Gastroesophageal sphincter (tissue), 4 donors: ENCODE results near the gene ACTN4. TPM values are rescaled to one million over a fixed set of nuclear protein-coding genes. Genes with fewer than 3 reads are reported as not detected.

Experiments used
- ATAC-seq: fragments of 150-250 bp; one replicate; pipeline ENCODE4 v1.9.1; 2016; ENCODE audit warnings: mild to moderate bottlenecking, moderate library complexity
- H3K27ac ChIP-seq, 4 donors: fragments of 200-600 bp; sonication (generic) in 3 of 4; 1 replicate in 3 of 4; 2 replicates in 1 of 4; pipeline ENCODE4 v1.5.1; 2016 to 2019
- H3K27me3 ChIP-seq: fragments of 200-600 bp; sonication (generic); one replicate; pipeline ENCODE4 v1.5.1; 2019
- H3K36me3 ChIP-seq, 2 donors: fragments of 200-600 bp; sonication (generic); one replicate each; pipeline ENCODE4 v1.5.1; 2019; ENCODE audit warnings: control low read depth in 1 of 2
- H3K4me1 ChIP-seq, 3 donors: fragments of 200-600 bp; sonication (generic); 1 replicate in 2 of 3; 2 replicates in 1 of 3; pipeline ENCODE4 v1.5.1; 2016 to 2019; ENCODE audit warnings: control low read depth in 2 of 3
- H3K4me3 ChIP-seq, 2 donors: fragments of 200-600 bp; sonication (generic); one replicate each; pipeline ENCODE4 v1.5.1; 2019; ENCODE audit warnings: mild to moderate bottlenecking in 1 of 2, moderate library complexity in 1 of 2
- H3K9me3 ChIP-seq, 3 donors: fragments of 200-600 bp; sonication (generic); one replicate each; pipeline ENCODE4 v1.5.1; 2017 to 2019; ENCODE audit warnings: control low read depth in 2 of 3
- EP300 ChIP-seq: sonication (generic); formaldehyde crosslinking; IDR thresholded peaks from one replicate; pipeline ENCODE4 v1.6.1; 2017; ENCODE audit warnings: antibody characterized with exemption, mild to moderate bottlenecking
- POLR2A ChIP-seq, 2 donors: fragments of 450-650 bp; IDR thresholded peaks; one replicate each; pipeline ENCODE4 v1.6.1; 2017; ENCODE audit warnings: antibody characterized with exemption in 2 of 2, mild to moderate bottlenecking in 2 of 2, moderate library complexity in 1 of 2
- POLR2AphosphoS5 ChIP-seq: sonication (generic); formaldehyde crosslinking; IDR thresholded peaks from one replicate; pipeline ENCODE4 v1.6.1; 2017; ENCODE audit warnings: antibody characterized with exemption
- WGBS, 2 donors: methylation state at CpG; one replicate each; pipeline ENCODE4 v1.1.5; 2018; ENCODE audit warnings: low coverage in 1 of 2; 5-methylcytosine and 5-hydroxymethylcytosine counted together
- total RNA-seq, 4 donors: library from RNA; depleted of rRNA; stranded (reverse); fragments of >200 nt; gene quantifications; one replicate each; pipeline ENCODE4 v1.1.0, GENCODE V29; 2016
- TF ChIP-seq, protein P1 (sequence below), 4 experiments: fragments of 200-600 bp in 2 of 4; fragments of 450-650 bp in 2 of 4; sonication (generic) in 1 of 4; IDR thresholded peaks; one replicate each; pipeline ENCODE4 v1.5.1; 2017 to 2019; ENCODE audit warnings: antibody characterized with exemption in 4 of 4, mild to moderate bottlenecking in 2 of 4, moderate library complexity in 2 of 4

Gene ACTN4
- total RNA-seq, 4 donors from 2014 or later = 337 to 938 (median 507) TPM

DNA sequence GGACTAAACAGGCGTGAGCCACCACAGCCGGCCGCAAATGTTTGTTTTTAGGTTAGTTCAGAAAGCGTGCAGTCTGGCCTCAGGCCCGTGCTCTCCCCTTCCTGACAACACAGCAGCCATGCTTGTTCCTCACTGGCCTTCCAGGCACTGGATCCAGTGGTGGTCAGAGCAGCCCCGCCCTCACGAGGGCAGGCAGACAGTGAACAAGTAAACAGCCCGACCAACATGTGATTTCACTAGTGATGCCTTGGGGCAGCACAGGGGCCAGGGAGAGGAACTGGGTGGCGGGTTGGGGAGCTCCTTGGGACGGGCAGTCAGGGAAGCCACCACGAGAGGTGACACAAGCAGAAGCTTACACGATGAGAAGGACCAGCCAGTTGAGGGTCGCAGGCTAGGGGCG is 56.1 kb downstream of the ACTN4 start:
- no peaks in the 10 kb centered on the region for H3K27me3 ChIP-seq
- peaks cover 0 to 84% of the 10 kb centered on the region in 2 donors for H3K36me3 ChIP-seq
- WGBS, 2 donors = 92 to 100% methylated on average over 3 of the region's 14 CpGs
- no peak overlapping the region for H3K4me3 ChIP-seq
- peaks cover 7 to 98% (median 60%) of the 10 kb centered on the region in 3 donors for H3K4me1 ChIP-seq
- TF ChIP-seq POLR2AphosphoS5 (no peak), EP300 (no peak), POLR2A (IDR thresholded peaks at IDR 0.05) (no peak)
- TF ChIP-seq, protein P1, sequence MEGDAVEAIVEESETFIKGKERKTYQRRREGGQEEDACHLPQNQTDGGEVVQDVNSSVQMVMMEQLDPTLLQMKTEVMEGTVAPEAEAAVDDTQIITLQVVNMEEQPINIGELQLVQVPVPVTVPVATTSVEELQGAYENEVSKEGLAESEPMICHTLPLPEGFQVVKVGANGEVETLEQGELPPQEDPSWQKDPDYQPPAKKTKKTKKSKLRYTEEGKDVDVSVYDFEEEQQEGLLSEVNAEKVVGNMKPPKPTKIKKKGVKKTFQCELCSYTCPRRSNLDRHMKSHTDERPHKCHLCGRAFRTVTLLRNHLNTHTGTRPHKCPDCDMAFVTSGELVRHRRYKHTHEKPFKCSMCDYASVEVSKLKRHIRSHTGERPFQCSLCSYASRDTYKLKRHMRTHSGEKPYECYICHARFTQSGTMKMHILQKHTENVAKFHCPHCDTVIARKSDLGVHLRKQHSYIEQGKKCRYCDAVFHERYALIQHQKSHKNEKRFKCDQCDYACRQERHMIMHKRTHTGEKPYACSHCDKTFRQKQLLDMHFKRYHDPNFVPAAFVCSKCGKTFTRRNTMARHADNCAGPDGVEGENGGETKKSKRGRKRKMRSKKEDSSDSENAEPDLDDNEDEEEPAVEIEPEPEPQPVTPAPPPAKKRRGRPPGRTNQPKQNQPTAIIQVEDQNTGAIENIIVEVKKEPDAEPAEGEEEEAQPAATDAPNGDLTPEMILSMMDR (IDR thresholded peaks at IDR 0.05) = no peak
- no peak for ATAC-seq
- H3K27ac ChIP-seq = peak overlapping the region in 3 of 4 donors; percentile 90 to 97 (median 92)
- no peaks in the 10 kb centered on the region for H3K9me3 ChIP-seq

DNA sequence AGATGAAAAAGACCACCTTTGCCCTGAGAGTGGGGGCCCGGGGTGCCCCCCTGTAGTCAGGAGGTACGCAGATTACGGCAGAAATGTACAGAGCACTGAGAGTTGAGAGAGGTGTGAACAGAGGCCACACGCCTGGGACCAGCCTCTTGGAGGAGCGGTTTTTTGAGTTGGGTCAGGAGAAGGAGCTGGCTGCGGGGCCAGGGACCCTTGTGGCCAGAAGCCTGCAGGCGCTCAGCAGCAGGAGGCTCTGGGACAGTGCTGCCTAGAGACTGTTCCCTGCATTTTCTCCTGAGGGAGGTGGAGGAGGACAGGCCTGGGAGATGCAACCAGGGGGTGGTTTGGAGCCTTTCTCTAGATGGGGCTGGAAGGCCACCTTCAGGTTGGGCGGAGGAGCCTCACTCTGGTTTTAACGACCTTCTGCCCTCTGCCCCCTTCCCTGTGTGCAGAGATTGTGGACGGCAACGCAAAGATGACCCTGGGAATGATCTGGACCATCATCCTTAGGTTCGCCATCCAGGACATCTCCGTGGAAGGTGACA is 57.1 kb downstream of the ACTN4 start:
- H3K27ac ChIP-seq = peak overlapping the region in 3 of 4 donors; percentile 71 to 97 (median 85)
- no peaks in the 10 kb centered on the region for H3K9me3 ChIP-seq
- no peaks in the 10 kb centered on the region for H3K27me3 ChIP-seq
- TF ChIP-seq POLR2AphosphoS5 = no peak
- TF ChIP-seq EP300 = no peak
- no peak for TF ChIP-seq POLR2A (IDR thresholded peaks at IDR 0.05)
- 83 to 87% methylated on average over 1 to 7 of the region's 13 CpGs for WGBS, 2 donors
- H3K4me1 ChIP-seq = peaks cover 7 to 98% (median 58%) of the 10 kb centered on the region in 3 donors
- peaks cover 0 to 94% of the 10 kb centered on the region in 2 donors for H3K36me3 ChIP-seq
- H3K4me3 ChIP-seq = no peak overlapping the region
- ATAC-seq = no peak

DNA sequence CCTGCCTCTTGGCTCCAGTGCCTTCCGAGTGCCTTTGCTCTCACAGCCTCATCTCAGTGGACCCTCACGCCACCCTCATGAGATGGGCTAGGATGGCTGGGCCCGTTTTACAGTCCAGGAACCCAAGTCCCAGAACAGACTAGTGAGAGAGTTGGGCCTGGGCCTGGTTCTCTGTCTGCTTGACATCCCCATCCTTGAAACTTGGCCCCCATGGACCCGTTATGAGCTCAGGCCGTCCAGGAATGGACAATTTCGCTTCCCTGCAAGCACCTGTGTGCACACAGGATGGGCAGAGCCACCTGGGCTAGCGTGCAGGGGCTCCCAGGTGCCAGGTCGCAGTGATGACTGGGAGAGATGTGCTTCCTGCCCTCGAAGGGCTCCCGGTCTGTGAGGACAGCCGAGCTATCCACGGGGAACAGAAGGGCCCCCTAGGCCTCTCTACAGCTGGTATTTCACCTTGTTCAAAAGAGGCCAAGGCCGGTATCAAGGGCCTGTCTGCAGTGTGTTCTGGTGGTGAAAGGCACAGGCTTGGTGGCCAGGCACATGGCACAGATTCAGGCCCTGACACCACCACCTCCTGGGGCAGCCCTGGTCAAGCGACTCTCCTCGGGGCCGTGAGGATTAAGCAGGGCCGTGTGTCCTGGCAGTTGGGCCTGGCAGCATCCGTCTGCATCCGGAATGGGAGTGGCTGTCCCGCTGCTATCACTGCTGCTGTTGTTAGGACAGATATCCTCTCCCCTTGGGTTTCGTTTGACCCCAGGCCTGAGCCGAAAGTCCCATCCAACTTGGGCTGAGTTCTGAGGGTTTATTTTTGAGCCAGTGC is 58.0 kb downstream of the ACTN4 start:
- TF ChIP-seq POLR2A (IDR thresholded peaks at IDR 0.05) = no peak
- TF ChIP-seq, protein P1 (IDR thresholded peaks at IDR 0.05) = no peak
- no peak for ATAC-seq
- Histone ChIP-seq H3K4me3 (no peak overlapping the region), H3K36me3 (peaks cover 0 to 100% of the 10 kb centered on the region in 2 donors), H3K27ac (peak overlapping the region in 3 of 4 donors; percentile 71 to 97 (median 85)), H3K27me3 (no peaks in the 10 kb centered on the region), H3K9me3 (no peaks in the 10 kb centered on the region), H3K4me1 (peaks cover 7 to 98% (median 54%) of the 10 kb centered on the region in 3 donors)
- WGBS, 2 donors = 40% methylated on average over 1 of the region's 22 CpGs; no CpG with 5 or more reads in 1 of the 2 donors

DNA sequence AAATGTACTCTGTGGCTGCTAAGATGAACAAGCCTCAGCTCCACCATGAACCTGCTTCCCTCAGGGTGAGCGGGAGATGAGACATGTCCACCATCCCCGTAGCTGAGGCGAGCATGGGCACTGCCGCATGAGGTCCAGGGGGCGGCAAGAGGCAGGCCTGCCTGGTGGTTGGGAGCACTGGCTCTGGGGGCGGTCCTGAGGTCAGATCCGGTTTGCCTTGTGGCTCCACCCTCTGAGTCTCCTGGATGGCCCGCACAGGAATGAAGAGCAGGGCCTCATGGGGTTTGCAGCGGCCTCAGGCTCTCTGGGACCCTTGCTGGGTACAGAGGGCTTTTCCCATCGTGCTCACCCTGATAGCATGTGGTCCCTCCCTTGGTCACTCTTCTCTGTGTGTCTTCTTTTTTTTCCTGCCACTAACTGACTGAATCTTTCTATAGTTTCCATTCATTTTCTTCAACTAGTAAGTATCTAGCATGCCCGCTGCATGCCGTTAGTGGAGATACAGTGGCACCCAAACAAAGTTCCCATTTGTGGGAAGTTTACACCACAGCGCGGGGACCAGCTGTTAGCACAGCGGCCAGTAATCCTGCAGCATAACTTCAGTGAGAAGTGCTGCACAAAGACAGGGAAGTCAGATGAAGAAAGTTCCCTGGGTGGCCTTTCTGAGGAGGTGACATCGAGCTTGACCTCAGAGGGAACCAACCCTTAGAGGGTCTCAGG is 59.5 kb downstream of the ACTN4 start:
- peak overlapping the region in 3 of 4 donors; percentile 85 to 97 (median 87) for H3K27ac ChIP-seq
- H3K36me3 ChIP-seq = peaks cover 0 to 100% of the 10 kb centered on the region in 2 donors
- no peak overlapping the region for H3K4me3 ChIP-seq
- no peaks in the 10 kb centered on the region for H3K27me3 ChIP-seq
- TF ChIP-seq POLR2AphosphoS5 (no peak), EP300 (no peak), POLR2A (IDR thresholded peaks at IDR 0.05) (no peak)
- TF ChIP-seq, protein P1 (IDR thresholded peaks at IDR 0.05) = no peak
- ATAC-seq = no peak
- H3K9me3 ChIP-seq = no peaks in the 10 kb centered on the region
- H3K4me1 ChIP-seq = peaks cover 2 to 98% (median 56%) of the 10 kb centered on the region in 3 donors
- WGBS, 2 donors = 78 to 88% methylated on average over 8 to 9 of the region's 16 CpGs

DNA sequence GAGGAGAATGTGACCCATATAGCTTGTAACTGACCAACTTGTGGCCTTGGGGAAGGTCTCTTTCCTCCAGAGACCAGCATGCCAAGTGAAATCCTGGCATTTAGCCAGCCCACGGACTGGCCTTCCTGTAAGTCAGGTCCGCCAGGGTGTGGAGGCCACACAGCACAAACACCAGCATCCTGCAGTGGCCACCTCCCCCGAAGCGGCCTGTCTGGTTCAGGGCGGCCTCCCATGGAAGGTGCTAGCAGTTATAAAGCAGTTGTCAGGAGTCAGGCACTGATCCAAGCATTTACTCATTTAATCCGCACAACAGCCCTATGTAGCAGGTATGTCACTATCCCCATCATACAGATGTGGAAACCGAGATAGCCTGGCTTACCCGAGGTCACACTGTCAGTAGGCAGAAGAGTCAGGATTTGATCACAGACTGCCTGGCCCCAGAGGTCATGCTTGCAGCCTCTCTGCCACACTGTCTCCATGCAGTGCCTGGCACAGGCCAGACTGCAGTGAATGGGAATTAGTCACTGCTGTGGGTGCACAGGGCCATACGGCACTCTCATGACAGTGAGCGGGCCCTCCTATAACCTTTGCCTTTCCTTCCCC is 60.2 kb downstream of the ACTN4 start:
- Histone ChIP-seq H3K4me3 (no peak overlapping the region), H3K9me3 (no peaks in the 10 kb centered on the region), H3K27me3 (no peaks in the 10 kb centered on the region), H3K36me3 (peaks cover 0 to 100% of the 10 kb centered on the region in 2 donors), H3K27ac (peak overlapping the region in 3 of 4 donors; percentile 85 to 97 (median 87)), H3K4me1 (peaks cover 2 to 98% (median 57%) of the 10 kb centered on the region in 3 donors)
- WGBS, 2 donors = 89% methylated on average over 3 of the region's 10 CpGs; no CpG with 5 or more reads in 1 of the 2 donors
- TF ChIP-seq POLR2AphosphoS5 = peak; percentile 35
- no peak for TF ChIP-seq POLR2A (IDR thresholded peaks at IDR 0.05)
- peak; percentile 46 for ATAC-seq
